Measurements from ENCODE around the gene OTOS.

The OTOS gene

GRCh38 chr2:240183006-240183874 lies 42.8 kb upstream of the OTOS start:
- DNase-seq (ENCODE audit: low spot score) = no peak
- Histone ChIP-seq H3K4me3 (no peak overlapping the region), H3K27ac (no peak overlapping the region)
- no peak for TF ChIP-seq CTCF (IDR thresholded peaks at IDR 0.05)

GRCh38 chr2:240182476-240182875 lies 42.0 kb upstream of the OTOS start:
- H3K4me3 ChIP-seq = no peak overlapping the region
- TF ChIP-seq CTCF (IDR thresholded peaks at IDR 0.05) = no peak
- no peak overlapping the region for H3K27ac ChIP-seq
- DNase-seq (ENCODE audit: low spot score) = no peak

- Histone ChIP-seq H3K4me3 (no peak overlapping the region), H3K27ac (no peak overlapping the region)
- DNase-seq (ENCODE audit: low spot score) = no peak
- no peak for TF ChIP-seq CTCF (IDR thresholded peaks at IDR 0.05)
These were observed 41.5 kb upstream of the OTOS start for GRCh38 chr2:240182001-240182400.

GRCh38 chr2:240179941-240180666 lies 39.6 kb upstream of the OTOS start:
- Histone ChIP-seq H3K4me3 (no peak overlapping the region), H3K27ac (no peak overlapping the region)
- DNase-seq (ENCODE audit: low spot score) = no peak
- no peak for TF ChIP-seq CTCF (IDR thresholded peaks at IDR 0.05)

GRCh38 chr2:240179186-240179815 lies 38.8 kb upstream of the OTOS start:
- H3K27ac ChIP-seq = no peak overlapping the region
- no peak overlapping the region for H3K4me3 ChIP-seq
- no peak for DNase-seq (ENCODE audit: low spot score)
- TF ChIP-seq CTCF (IDR thresholded peaks at IDR 0.05) = no peak

GRCh38 chr2:240178564-240178963 lies 38.1 kb upstream of the OTOS start:
- no peak for DNase-seq (ENCODE audit: low spot score)
- H3K4me3 ChIP-seq = no peak overlapping the region
- TF ChIP-seq CTCF (IDR thresholded peaks at IDR 0.05) = no peak
- H3K27ac ChIP-seq = no peak overlapping the region

Measured in coronary artery (tissue), 2 donors.